Measurements from ENCODE around the gene ERBB4.

DNA sequence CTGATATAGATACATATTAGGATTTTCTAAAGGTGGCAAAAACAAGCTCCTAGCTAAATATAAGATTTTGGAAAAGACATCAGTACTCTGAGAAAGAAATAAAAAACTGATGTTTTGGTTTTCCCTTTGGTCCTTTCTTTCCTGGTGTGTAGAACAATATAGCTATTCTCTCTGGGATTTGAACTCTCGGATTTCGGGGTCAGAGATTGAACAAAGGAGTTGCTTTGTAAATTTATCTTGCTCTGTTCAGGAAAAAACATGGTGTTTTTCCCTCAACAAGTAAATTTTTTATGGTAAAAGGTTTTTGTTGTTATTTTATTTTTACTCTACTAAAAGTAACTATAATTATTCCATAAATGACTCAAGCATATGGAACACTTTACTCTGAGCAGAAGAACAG is 889.3 kb downstream of the ERBB4 start:
- TF ChIP-seq, protein P1, sequence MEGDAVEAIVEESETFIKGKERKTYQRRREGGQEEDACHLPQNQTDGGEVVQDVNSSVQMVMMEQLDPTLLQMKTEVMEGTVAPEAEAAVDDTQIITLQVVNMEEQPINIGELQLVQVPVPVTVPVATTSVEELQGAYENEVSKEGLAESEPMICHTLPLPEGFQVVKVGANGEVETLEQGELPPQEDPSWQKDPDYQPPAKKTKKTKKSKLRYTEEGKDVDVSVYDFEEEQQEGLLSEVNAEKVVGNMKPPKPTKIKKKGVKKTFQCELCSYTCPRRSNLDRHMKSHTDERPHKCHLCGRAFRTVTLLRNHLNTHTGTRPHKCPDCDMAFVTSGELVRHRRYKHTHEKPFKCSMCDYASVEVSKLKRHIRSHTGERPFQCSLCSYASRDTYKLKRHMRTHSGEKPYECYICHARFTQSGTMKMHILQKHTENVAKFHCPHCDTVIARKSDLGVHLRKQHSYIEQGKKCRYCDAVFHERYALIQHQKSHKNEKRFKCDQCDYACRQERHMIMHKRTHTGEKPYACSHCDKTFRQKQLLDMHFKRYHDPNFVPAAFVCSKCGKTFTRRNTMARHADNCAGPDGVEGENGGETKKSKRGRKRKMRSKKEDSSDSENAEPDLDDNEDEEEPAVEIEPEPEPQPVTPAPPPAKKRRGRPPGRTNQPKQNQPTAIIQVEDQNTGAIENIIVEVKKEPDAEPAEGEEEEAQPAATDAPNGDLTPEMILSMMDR (IDR thresholded peaks at IDR 0.05): no peak
- TF ChIP-seq, protein P2, sequence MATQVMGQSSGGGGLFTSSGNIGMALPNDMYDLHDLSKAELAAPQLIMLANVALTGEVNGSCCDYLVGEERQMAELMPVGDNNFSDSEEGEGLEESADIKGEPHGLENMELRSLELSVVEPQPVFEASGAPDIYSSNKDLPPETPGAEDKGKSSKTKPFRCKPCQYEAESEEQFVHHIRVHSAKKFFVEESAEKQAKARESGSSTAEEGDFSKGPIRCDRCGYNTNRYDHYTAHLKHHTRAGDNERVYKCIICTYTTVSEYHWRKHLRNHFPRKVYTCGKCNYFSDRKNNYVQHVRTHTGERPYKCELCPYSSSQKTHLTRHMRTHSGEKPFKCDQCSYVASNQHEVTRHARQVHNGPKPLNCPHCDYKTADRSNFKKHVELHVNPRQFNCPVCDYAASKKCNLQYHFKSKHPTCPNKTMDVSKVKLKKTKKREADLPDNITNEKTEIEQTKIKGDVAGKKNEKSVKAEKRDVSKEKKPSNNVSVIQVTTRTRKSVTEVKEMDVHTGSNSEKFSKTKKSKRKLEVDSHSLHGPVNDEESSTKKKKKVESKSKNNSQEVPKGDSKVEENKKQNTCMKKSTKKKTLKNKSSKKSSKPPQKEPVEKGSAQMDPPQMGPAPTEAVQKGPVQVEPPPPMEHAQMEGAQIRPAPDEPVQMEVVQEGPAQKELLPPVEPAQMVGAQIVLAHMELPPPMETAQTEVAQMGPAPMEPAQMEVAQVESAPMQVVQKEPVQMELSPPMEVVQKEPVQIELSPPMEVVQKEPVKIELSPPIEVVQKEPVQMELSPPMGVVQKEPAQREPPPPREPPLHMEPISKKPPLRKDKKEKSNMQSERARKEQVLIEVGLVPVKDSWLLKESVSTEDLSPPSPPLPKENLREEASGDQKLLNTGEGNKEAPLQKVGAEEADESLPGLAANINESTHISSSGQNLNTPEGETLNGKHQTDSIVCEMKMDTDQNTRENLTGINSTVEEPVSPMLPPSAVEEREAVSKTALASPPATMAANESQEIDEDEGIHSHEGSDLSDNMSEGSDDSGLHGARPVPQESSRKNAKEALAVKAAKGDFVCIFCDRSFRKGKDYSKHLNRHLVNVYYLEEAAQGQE (IDR thresholded peaks at IDR 0.05; ENCODE audit: insufficient read depth in 1 of 2, low read depth in 2 of 2, low read length in 1 of 2): no peak
